ENCODE measurements around the gene SLC35C1. TPM values are rescaled to one million over a fixed set of nuclear protein-coding genes. Genes with fewer than 3 reads are reported as not detected.

Gene SLC35C1
- total and polyA plus RNA-seq, 2 donors from 2014 or later: 5.7 to 20.6 TPM

- intact Hi-C loops (cut with DNase I): loop anchor here (10.0 kb wide), 1 partner anchor 399 kb away; no protein-coding TSS in a partner anchor
- TF ChIP-seq, protein P1, sequence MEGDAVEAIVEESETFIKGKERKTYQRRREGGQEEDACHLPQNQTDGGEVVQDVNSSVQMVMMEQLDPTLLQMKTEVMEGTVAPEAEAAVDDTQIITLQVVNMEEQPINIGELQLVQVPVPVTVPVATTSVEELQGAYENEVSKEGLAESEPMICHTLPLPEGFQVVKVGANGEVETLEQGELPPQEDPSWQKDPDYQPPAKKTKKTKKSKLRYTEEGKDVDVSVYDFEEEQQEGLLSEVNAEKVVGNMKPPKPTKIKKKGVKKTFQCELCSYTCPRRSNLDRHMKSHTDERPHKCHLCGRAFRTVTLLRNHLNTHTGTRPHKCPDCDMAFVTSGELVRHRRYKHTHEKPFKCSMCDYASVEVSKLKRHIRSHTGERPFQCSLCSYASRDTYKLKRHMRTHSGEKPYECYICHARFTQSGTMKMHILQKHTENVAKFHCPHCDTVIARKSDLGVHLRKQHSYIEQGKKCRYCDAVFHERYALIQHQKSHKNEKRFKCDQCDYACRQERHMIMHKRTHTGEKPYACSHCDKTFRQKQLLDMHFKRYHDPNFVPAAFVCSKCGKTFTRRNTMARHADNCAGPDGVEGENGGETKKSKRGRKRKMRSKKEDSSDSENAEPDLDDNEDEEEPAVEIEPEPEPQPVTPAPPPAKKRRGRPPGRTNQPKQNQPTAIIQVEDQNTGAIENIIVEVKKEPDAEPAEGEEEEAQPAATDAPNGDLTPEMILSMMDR (IDR thresholded peaks at IDR 0.05; ENCODE audit: borderline replicate concordance, extremely low read depth, insufficient read depth): no peak
- DNase-seq: no peak
Measured at GRCh38 chr11:45773786-45774655, 30.9 kb upstream of the SLC35C1 start.

GRCh38 chr11:45774786-45775185, 30.2 kb upstream of the SLC35C1 start:
- no peak overlapping the region for H3K9ac ChIP-seq (ENCODE audit: low read length in 3 of 3)
- no peaks in the 10 kb centered on the region for H3K27me3 ChIP-seq (ENCODE audit: control insufficient read depth, insufficient read depth, low read length)
- TF ChIP-seq, protein P1 (IDR thresholded peaks at IDR 0.05; ENCODE audit: borderline replicate concordance, extremely low read depth, insufficient read depth): no peak
- H3K4me3 ChIP-seq (ENCODE audit: low read length in 3 of 3): no peak overlapping the region
- DNase-seq: no peak
- no peak overlapping the region for H3K27ac ChIP-seq (ENCODE audit: low read depth in 2 of 2, low read length in 2 of 2)
- no peaks in the 10 kb centered on the region for H3K36me3 ChIP-seq (ENCODE audit: control insufficient read depth in 2 of 3, insufficient read depth in 3 of 3, low read length in 3 of 3)
- no peaks in the 10 kb centered on the region for H3K9me3 ChIP-seq (ENCODE audit: control insufficient read depth in 2 of 3, insufficient read depth in 1 of 3, low read length in 3 of 3)
- intact Hi-C loops (cut with DNase I): loop anchor here (10.0 kb wide), 1 partner anchor 400 kb away; no protein-coding TSS in a partner anchor
- peaks cover 0 to 6% (median 0%) of the 10 kb centered on the region in 3 donors for H3K4me1 ChIP-seq (ENCODE audit: control insufficient read depth in 2 of 3, insufficient read depth in 2 of 3, low read depth in 1 of 3, low read length in 3 of 3)
- FAIRE-seq: no peak

More at GRCh38 chr11:45773786-45774655, 30.9 kb upstream of the SLC35C1 start:
- H3K4me3 ChIP-seq (ENCODE audit: low read length in 3 of 3): no peak overlapping the region
- no peak for FAIRE-seq
- peaks cover 0 to 6% (median 0%) of the 10 kb centered on the region in 3 donors for H3K4me1 ChIP-seq (ENCODE audit: control insufficient read depth in 2 of 3, insufficient read depth in 2 of 3, low read depth in 1 of 3, low read length in 3 of 3)
- H3K27me3 ChIP-seq (ENCODE audit: control insufficient read depth, insufficient read depth, low read length): no peaks in the 10 kb centered on the region
- H3K36me3 ChIP-seq (ENCODE audit: control insufficient read depth in 2 of 3, insufficient read depth in 3 of 3, low read length in 3 of 3): no peaks in the 10 kb centered on the region
- no peaks in the 10 kb centered on the region for H3K9me3 ChIP-seq (ENCODE audit: control insufficient read depth in 2 of 3, insufficient read depth in 1 of 3, low read length in 3 of 3)
- no peak overlapping the region for H3K9ac ChIP-seq (ENCODE audit: low read length in 3 of 3)
- no peak overlapping the region for H3K27ac ChIP-seq (ENCODE audit: low read depth in 2 of 2, low read length in 2 of 2)

- no peak for FAIRE-seq
- Histone ChIP-seq H3K4me1 (ENCODE audit: control insufficient read depth in 2 of 3, insufficient read depth in 2 of 3, low read depth in 1 of 3, low read length in 3 of 3) (no peaks in the 10 kb centered on the region), H3K27me3 (ENCODE audit: control insufficient read depth, insufficient read depth, low read length) (no peaks in the 10 kb centered on the region), H3K27ac (ENCODE audit: low read depth in 2 of 2, low read length in 2 of 2) (no peak overlapping the region), H3K9me3 (ENCODE audit: control insufficient read depth in 2 of 3, insufficient read depth in 1 of 3, low read length in 3 of 3) (no peaks in the 10 kb centered on the region), H3K4me3 (ENCODE audit: low read length in 3 of 3) (no peak overlapping the region), H3K9ac (ENCODE audit: low read length in 3 of 3) (no peak overlapping the region), H3K36me3 (ENCODE audit: control insufficient read depth in 2 of 3, insufficient read depth in 3 of 3, low read length in 3 of 3) (no peaks in the 10 kb centered on the region)
- TF ChIP-seq, protein P1 (IDR thresholded peaks at IDR 0.05; ENCODE audit: borderline replicate concordance, extremely low read depth, insufficient read depth): no peak
- intact Hi-C loops (cut with DNase I): loop anchor here (10.0 kb wide), 1 partner anchor 403 kb away; no protein-coding TSS in a partner anchor
- DNase-seq: no peak
Measured at GRCh38 chr11:45777127-45777969, 27.6 kb upstream of the SLC35C1 start.
